ENCODE data around the gene DLK1. TPM values are rescaled to one million over a fixed set of nuclear protein-coding genes. Genes with fewer than 3 reads are reported as not detected.

The DLK1 gene
- total RNA-seq, 2 experiments from 2014 or later, result not detected

DNA sequence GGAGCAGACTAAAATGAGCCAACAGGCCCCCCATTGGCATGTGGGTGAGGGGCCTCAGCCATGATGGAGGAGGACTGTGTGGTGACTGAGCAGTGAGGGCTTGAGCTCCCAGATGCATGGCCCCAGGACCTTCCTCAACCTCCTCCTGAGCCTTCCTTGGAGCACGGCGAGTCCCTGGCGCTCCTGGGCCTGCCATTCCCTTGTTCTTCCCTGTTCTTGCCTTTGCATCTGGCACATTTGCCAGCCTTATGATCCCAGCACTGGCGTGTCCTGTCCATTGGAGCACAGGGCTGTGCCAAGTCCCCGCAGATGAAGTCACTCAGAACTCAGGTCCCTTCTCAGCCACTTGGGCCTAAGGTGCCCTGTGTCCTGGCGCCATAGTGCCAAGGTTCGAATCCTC, 58.9 kb downstream of the DLK1 start:
- Mint-ChIP-seq H3K4me1 (no peaks in the 10 kb centered on the region), H3K27me3 (peaks cover 2% of the 10 kb centered on the region), H3K9me3 (ENCODE audit: low read depth) (no peaks in the 10 kb centered on the region), H3K27ac (no peak overlapping the region), H3K4me3 (no peak overlapping the region), H3K36me3 (ENCODE audit: low read depth) (no peaks in the 10 kb centered on the region)
- no peak for DNase-seq
- CTCF ChIA-PET, result interaction anchor here (0.5 kb wide), 1 partner anchor 883 kb away, joined by 3 read pairs; no protein-coding TSS in a partner anchor
- ATAC-seq, result no peak
- intact Hi-C loops (cut with DNase I, micrococcal nuclease), result no loop called here
- POLR2A ChIA-PET, result no interaction called here

DNA sequence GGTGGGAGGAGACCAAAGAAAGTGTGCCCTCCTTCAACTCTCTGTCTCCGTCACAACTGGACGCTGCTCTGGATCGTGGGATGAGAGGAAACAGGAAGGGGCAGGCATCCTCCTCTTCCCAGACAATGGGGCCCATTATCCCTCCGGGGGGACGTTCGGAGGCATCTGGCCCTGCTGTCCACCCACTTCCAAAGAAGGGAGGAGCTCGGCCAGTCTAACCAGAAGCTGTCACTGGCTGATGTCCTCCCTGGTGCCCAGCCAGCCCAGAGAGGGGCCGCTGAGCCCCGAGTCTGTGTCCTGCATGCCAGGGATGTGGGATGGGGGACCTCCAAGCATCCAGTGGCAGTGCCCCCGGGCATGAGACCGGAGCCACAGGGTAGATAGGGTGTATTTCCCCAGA, 59.4 kb downstream of the DLK1 start:
- ChIA-PET POLR2A (no interaction called here), CTCF (interaction anchor here (0.5 kb wide), 1 partner anchor 883 kb away, joined by 3 read pairs; no protein-coding TSS in a partner anchor)
- intact Hi-C loops (cut with DNase I, micrococcal nuclease), result no loop called here
- no peak for ATAC-seq
- no peak overlapping the region for H3K27ac Mint-ChIP-seq
- H3K27me3 Mint-ChIP-seq, result peaks cover 3% of the 10 kb centered on the region
- no peaks in the 10 kb centered on the region for H3K36me3 Mint-ChIP-seq (ENCODE audit: low read depth)
- no peak overlapping the region for H3K4me3 Mint-ChIP-seq
- no peaks in the 10 kb centered on the region for H3K4me1 Mint-ChIP-seq
- H3K9me3 Mint-ChIP-seq (ENCODE audit: low read depth), result no peaks in the 10 kb centered on the region
- DNase-seq, result no peak

DNA sequence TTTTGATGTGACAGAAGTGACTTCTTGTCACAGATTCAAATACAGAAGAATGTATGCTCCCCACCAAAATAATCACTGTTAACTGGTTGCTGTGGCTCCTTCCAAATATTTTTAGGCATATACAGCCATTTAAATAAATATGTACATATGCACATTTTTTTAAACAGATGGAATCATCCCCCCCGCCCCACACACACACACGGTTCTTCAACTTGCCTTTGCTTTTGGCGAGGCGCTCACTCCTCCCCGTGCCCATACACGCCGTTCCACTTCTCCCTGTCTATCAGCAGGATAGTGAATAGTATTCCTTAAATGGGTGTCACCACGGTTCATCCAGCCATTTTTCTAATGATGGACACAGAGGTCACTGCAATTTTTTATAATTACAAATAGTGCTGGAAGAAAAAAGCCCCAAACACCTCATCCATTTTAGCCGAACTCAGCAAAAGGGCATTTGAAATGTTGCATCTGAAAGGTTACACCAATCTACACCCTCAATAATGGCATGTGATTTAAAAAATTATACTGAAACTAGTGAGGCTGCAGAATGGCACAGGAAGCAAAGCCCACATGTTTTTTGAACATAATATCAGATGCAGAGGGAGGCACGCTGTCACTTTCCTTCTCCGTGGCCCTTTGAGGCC, 60.0 kb downstream of the DLK1 start:
- Mint-ChIP-seq H3K4me1 (no peaks in the 10 kb centered on the region), H3K36me3 (ENCODE audit: low read depth) (no peaks in the 10 kb centered on the region), H3K4me3 (no peak overlapping the region), H3K9me3 (ENCODE audit: low read depth) (no peaks in the 10 kb centered on the region), H3K27me3 (peaks cover 4% of the 10 kb centered on the region), H3K27ac (no peak overlapping the region)
- ATAC-seq (no peak), DNase-seq (no peak)
- ChIA-PET CTCF (no interaction called here), POLR2A (no interaction called here)
- intact Hi-C loops (cut with DNase I, micrococcal nuclease), result no loop called here

DNA sequence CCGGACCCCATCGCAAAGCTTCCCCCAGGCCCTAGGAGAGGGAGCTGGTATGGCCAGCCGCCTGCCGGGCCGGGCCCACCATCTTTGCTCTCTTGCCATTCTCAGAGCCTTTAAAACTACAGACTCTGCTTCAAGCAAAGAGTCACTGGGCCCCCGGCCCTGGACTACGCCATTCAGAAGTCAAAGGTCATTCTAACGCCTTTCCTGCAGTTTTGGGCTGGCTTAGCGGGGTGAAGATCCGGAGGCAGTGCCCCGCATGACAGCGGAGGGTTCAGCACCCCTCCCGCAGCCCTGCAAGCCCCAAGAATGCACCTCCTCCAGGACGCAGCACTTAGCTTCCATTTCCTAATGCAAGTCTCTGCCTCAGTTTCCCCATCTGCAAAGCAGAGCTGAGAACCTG, 61.0 kb downstream of the DLK1 start:
- H3K27ac Mint-ChIP-seq, result no peak overlapping the region
- no peaks in the 10 kb centered on the region for H3K9me3 Mint-ChIP-seq (ENCODE audit: low read depth)
- CTCF ChIA-PET, result no interaction called here
- H3K4me3 Mint-ChIP-seq, result no peak overlapping the region
- no peak for DNase-seq
- ATAC-seq, result no peak
- POLR2A ChIA-PET, result no interaction called here
- H3K4me1 Mint-ChIP-seq, result no peaks in the 10 kb centered on the region
- intact Hi-C loops (cut with DNase I, micrococcal nuclease), result no loop called here
- H3K27me3 Mint-ChIP-seq, result peaks cover 7% of the 10 kb centered on the region
- H3K36me3 Mint-ChIP-seq (ENCODE audit: low read depth), result no peaks in the 10 kb centered on the region

Other genes with a start within 250 kb of the DLK1 start
- 1 to 10 TPM; 3.1 to 3.5 TPM for gene BEGAIN, start 139.5 kb upstream of the DLK1 start, total RNA-seq
- gene MEG3, start 99.2 kb downstream of the DLK1 start, total RNA-seq, result not detected
- not detected for gene RTL1, start 176.8 kb downstream of the DLK1 start, total RNA-seq